NOMO-1 treated with DMSO at 0.1 percent for 48 hours (cell line): Measurements from ENCODE around the gene DDX5.
A peak's percentile ranks its signal among the peaks of the same experiment; 100 is the strongest.
"Not testable (repeated sequence)": the region's sequence is repeated elsewhere in the genome, so short reads cannot be mapped to it uniquely, and the experiment has no call there.

Experiments used
- DNase-seq: peaks from one replicate; lab custom pipeline; 2025; ENCODE audit not compliant: unreplicated experiment; lab: John Stamatoyannopoulos, UW

DDX5 gene

GRCh38 chr17:64494121-64494520, 12.0 kb downstream of the DDX5 start:
- no peak for DNase-seq

GRCh38 chr17:64492481-64493109, 13.5 kb downstream of the DDX5 start:
- DNase-seq = no peak

- no peak for DNase-seq
Observed at GRCh38 chr17:64491994-64492393, 14.1 kb downstream of the DDX5 start.

- DNase-seq = peak; percentile 50
Observed at GRCh38 chr17:64491034-64491860, 14.8 kb downstream of the DDX5 start.

- no peak for DNase-seq
Observed at GRCh38 chr17:64488301-64488700, 17.8 kb downstream of the DDX5 start.

- DNase-seq = no peak
Observed at GRCh38 chr17:64484380-64484779, 21.7 kb downstream of the DDX5 start.

GRCh38 chr17:64480951-64481350, 25.1 kb downstream of the DDX5 start:
- DNase-seq = no peak

- DNase-seq = no peak
Observed at GRCh38 chr17:64477849-64478248, 28.2 kb downstream of the DDX5 start.

GRCh38 chr17:64472564-64472963, 33.5 kb downstream of the DDX5 start:
- DNase-seq = no peak

- DNase-seq = no peak
Observed at GRCh38 chr17:64471440-64471839, 34.6 kb downstream of the DDX5 start.

- no peak for DNase-seq
Observed at GRCh38 chr17:64470625-64471024, 35.5 kb downstream of the DDX5 start.

GRCh38 chr17:64466834-64467233, 39.3 kb downstream of the DDX5 start:
- DNase-seq = not testable (repeated sequence)

- no peak for DNase-seq
Observed at GRCh38 chr17:64466019-64466735, 39.9 kb downstream of the DDX5 start.

- no peak for DNase-seq
Observed at GRCh38 chr17:64461788-64462187, 44.3 kb downstream of the DDX5 start.

- no peak for DNase-seq
Observed at GRCh38 chr17:64460955-64461354, 45.1 kb downstream of the DDX5 start.

- DNase-seq = not testable (repeated sequence)
Observed at GRCh38 chr17:64459818-64460217, 46.3 kb downstream of the DDX5 start.

- no peak for DNase-seq
Observed at GRCh38 chr17:64459284-64459747, 46.8 kb downstream of the DDX5 start.

- no peak for DNase-seq
Observed at GRCh38 chr17:64458756-64459155, 47.3 kb downstream of the DDX5 start.

- DNase-seq = no peak
Observed at GRCh38 chr17:64457156-64457555, 48.9 kb downstream of the DDX5 start.

- DNase-seq = peak; percentile 93
Observed at GRCh38 chr17:64455993-64456885, 49.9 kb downstream of the DDX5 start.

GRCh38 chr17:64449545-64449944, 56.5 kb downstream of the DDX5 start:
- peak; percentile 64 for DNase-seq
